Colonic mucosa (tissue), 4 donors: ENCODE measurements around the gene XPNPEP3. TPM values are rescaled to one million over a fixed set of nuclear protein-coding genes. Genes with fewer than 3 reads are reported as not detected.

Experiments
- DNase-seq: peaks from one replicate; pipeline ENCODE4 v3.0.0-alpha.2; 2020
- H3K27ac ChIP-seq: fragments of 200-600 bp; one replicate; pipeline ENCODE4 v1.8.0; 2021
- H3K27me3 ChIP-seq: fragments of 200-600 bp; one replicate; pipeline ENCODE4 v1.8.0; 2021
- H3K36me3 ChIP-seq: fragments of 200-600 bp; one replicate; pipeline ENCODE4 v1.8.0; 2021
- H3K4me1 ChIP-seq: fragments of 200-600 bp; one replicate; pipeline ENCODE4 v1.8.0; 2021; ENCODE audit warnings: mild to moderate bottlenecking
- H3K4me3 ChIP-seq: fragments of 200-600 bp; one replicate; pipeline ENCODE4 v1.8.0; 2021
- H3K9ac ChIP-seq, 2 donors: one replicate each; pipeline ENCODE4 v1.7.0; 2013; ENCODE audit warnings: control low read depth in 2 of 2, low read depth in 2 of 2, low read length in 2 of 2
- H3K9me3 ChIP-seq: fragments of 200-600 bp; one replicate; pipeline ENCODE4 v1.8.0; 2021
- CTCF ChIP-seq: fragments of 200-600 bp; IDR thresholded peaks from one replicate; pipeline ENCODE4 v1.8.0; 2022; ENCODE audit warnings: antibody characterized with exemption, mild to moderate bottlenecking
- intact Hi-C: fragments of 100-400 bp; cut with DNase I; formaldehyde crosslinking; loops from one replicate; pipeline ENCODE4 v1.14.1; 2022
- total RNA-seq, 2 donors: library from RNA; stranded (reverse); fragmentation: NEBNext Ultra II Directional in 1 of 2; extraction: Animal tissue kit (Norgen Biotek cat#: 25700) in 1 of 2; gene quantifications; one replicate each; pipeline ENCODE4 v1.2.1, GENCODE V29; 2021
- donor health status: healthy.
- donor health status: DM: no; HTN: no; CAD: no.
- donor health status: DM: no; HTN: no; CAD: no.

XPNPEP3 gene
- total RNA-seq, 2 donors from 2014 or later: 12.8 to 22.0 TPM

GRCh38 chr22:40955571-40955970, 98.6 kb downstream of the XPNPEP3 start:
- TF ChIP-seq CTCF: no peak
- Histone ChIP-seq H3K4me3 (no peak overlapping the region), H3K36me3 (no peaks in the 10 kb centered on the region), H3K27ac (no peak overlapping the region), H3K9me3 (no peaks in the 10 kb centered on the region), H3K4me1 (peaks cover 4% of the 10 kb centered on the region), H3K27me3 (no peaks in the 10 kb centered on the region), H3K9ac (no peak overlapping the region)
- no peak for DNase-seq
- intact Hi-C loops: no loop called here

GRCh38 chr22:40957601-40958000, 100.7 kb downstream of the XPNPEP3 start:
- Histone ChIP-seq H3K4me3 (no peak overlapping the region), H3K27ac (no peak overlapping the region), H3K9ac (no peak overlapping the region), H3K9me3 (no peaks in the 10 kb centered on the region), H3K4me1 (peaks cover 4% of the 10 kb centered on the region), H3K36me3 (no peaks in the 10 kb centered on the region), H3K27me3 (no peaks in the 10 kb centered on the region)
- DNase-seq: no peak
- intact Hi-C loops: no loop called here
- no peak for TF ChIP-seq CTCF

- DNase-seq: no peak
- no peaks in the 10 kb centered on the region for H3K9me3 ChIP-seq
- H3K36me3 ChIP-seq: no peaks in the 10 kb centered on the region
- no peaks in the 10 kb centered on the region for H3K4me1 ChIP-seq
- TF ChIP-seq CTCF: no peak
- no peaks in the 10 kb centered on the region for H3K27me3 ChIP-seq
- no peak overlapping the region for H3K4me3 ChIP-seq
- no peak overlapping the region for H3K9ac ChIP-seq
- intact Hi-C loops: no loop called here
- no peak overlapping the region for H3K27ac ChIP-seq
Measured at GRCh38 chr22:40958299-40958698, 101.4 kb downstream of the XPNPEP3 start.

GRCh38 chr22:40960145-40960544, 103.2 kb downstream of the XPNPEP3 start:
- DNase-seq: no peak
- Histone ChIP-seq H3K4me3 (no peak overlapping the region), H3K4me1 (no peaks in the 10 kb centered on the region), H3K9me3 (no peaks in the 10 kb centered on the region), H3K27me3 (no peaks in the 10 kb centered on the region), H3K27ac (no peak overlapping the region), H3K36me3 (peaks cover 5% of the 10 kb centered on the region), H3K9ac (no peak overlapping the region)
- intact Hi-C loops: no loop called here
- no peak for TF ChIP-seq CTCF

- Histone ChIP-seq H3K27ac (no peak overlapping the region), H3K9me3 (no peaks in the 10 kb centered on the region), H3K27me3 (no peaks in the 10 kb centered on the region), H3K4me3 (no peak overlapping the region), H3K4me1 (no peaks in the 10 kb centered on the region), H3K9ac (no peak overlapping the region), H3K36me3 (peaks cover 29% of the 10 kb centered on the region)
- no peak for DNase-seq
- intact Hi-C loops: no loop called here
- no peak for TF ChIP-seq CTCF
Measured at GRCh38 chr22:40965936-40966725, 109.2 kb downstream of the XPNPEP3 start.
